ENCODE measurements around the gene SYNM.

- TF ChIP-seq EZH2phosphoT487 (IDR thresholded peaks at IDR 0.05; ENCODE audit: insufficient read depth, low read depth) (no peak), EZH2 (IDR thresholded peaks at IDR 0.05; ENCODE audit: insufficient read depth, poor library complexity, severe bottlenecking) (no peak)
Observed at GRCh38 chr15:99117563-99118257, 12.8 kb downstream of the SYNM start.

Data from GM23248 (cell line).